T1000 (cell line): Measurements from ENCODE around the gene UBA6.

ENCODE experiments used
- DNase-seq: peaks from one replicate; lab custom pipeline; 2025; ENCODE audit warnings: mixed read lengths; lab: John Stamatoyannopoulos, UW

The UBA6 gene

DNA sequence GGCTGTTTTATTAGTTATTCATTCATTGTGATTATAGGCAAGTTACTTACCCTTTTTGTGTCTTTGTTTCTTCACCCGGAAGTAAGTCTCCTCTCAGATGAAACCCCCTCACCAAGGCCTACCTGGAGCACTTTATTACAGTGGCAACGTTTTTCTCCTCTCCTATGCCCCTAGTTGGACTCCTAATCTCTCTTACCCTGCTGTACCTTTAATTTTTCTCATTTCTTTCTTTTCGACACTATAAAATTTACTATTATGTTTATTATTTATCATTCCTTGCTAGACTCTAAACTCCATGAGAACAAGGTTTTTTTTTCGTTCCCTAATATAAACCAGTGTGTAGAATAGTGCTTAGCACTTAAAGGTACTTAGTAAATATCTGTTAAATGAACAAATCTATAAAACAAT lies 124.9 kb downstream of the UBA6 start:
- DNase-seq: no peak

DNA sequence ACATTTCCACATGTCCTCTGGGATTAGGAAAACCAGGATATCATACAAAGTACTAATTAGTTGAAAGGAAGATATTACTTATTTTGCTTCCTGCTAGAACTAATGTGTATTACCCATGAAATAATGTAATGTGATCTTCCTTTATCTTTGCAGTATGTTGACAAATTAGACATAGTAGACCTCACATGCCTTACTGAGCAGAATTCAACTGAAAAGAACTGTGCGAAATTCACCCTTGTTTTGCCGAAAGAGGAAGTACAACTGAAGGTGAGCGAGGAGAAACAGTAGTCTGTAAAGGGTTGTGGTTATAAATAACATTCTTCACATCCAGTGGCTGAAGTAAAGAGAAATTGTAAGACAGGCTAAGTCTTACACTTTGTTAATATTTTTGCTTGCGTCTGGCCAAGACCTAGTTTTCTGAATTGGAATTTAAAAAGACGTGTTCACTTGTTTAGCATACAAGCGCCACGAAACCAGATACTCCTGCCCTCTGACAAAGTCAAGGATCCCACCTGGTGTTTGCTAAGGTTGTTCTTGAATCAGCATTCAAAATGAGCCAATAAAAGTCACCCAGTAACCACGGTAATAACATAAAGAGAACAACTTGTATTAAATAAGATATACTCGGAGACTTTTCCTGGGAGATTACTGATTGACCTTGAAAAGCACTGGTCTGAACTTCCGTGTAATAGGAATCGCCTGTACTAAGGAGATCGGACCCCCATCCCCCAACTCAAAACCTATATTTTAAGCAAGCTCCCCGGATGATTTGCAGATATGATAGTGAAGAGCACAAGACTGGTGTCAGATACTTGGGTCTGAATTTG lies 125.5 kb downstream of the UBA6 start:
- DNase-seq: no peak

DNA sequence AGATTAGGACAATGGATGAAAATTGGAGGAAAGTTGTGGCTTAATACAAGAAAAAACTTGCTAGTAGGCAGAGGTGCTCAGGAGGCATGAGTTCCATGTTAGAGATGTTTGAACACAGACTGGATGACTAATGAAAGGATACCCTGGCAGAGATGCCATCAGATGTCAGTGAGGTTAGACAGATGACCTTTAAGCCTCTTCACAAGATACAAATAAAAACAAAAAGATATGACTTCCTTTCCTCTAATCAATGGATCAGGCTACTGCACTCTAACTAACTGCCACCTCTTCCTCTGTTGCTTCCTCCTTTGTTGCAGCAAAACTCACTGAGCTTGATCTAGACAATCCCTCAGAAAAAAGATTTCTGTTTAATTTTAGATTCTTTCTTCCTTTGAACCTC lies 127.8 kb downstream of the UBA6 start:
- DNase-seq: no peak

DNA sequence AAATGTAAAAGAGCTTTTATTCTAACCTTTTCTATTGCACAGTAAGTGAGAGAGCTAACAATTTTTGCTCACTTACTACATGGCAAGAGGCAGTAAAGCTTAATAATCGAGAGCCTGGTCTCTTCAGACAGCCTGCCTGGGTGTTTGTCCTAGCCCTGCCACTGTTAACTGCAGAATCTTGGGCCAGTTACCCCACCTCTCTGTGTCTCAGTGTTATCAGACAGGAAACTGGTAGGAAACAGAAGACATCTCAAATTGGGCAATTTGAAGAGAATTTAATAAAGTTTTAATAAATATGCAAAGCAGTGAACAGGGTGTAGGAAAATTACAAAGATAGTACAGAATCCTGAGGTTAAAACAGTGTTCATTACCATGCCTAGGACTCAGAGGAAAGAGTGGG lies 129.0 kb downstream of the UBA6 start:
- no peak for DNase-seq

DNA sequence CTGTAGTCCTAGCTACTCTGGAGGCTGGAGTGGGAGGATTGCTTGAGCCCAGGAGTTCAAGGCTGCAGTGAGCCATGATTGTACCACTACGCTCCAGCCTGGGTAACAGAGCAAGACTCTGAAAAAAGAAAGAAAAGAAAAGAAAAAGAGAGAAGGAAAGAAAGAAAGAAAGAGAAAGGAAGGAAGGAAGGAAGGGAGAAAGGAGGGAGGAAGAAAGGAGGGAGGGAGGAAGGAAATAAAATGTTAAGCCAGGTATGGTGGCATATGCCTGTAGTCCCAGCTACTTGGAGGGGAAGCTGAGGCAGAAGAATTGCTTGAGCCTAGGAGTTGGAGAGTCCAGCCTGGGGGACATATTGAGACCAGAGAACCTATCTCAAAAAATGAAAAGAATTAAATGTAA lies 130.4 kb downstream of the UBA6 start:
- no peak for DNase-seq

DNA sequence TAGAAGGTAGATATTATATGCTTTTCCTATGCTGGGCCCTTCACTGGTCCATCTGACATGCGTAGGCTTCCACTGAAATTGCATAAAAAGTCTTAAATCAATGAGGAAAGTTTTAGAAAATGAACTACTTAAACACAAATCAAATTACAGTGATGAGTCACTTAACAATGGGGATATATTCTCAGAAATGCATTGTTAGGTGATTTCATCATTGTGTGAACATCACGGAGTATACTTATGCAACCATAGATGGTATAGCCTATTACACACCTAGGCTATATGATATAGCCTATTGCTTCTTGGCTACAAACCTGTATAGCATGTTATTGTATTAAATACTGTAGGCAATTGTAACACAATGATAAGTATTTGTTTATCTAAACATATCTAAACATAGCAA lies 132.1 kb downstream of the UBA6 start:
- DNase-seq: no peak

DNA sequence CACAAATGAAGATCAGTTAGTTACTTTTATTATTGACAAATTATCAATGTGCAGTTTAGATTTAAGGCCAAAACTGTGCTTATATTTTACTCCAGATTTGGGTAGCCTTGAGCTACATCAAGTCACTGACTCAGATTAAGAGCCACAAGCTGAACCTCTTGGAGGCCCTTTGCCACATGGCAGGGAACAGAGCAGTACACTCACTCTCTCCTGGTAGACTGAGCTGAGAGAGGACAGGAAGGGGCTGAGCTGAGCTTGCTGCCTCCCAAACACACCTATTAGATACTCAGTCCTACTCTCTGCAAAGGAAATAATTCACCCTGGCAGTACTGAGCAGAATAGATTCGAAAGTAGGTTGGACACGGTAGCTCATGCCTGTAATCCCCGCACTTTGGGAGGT lies 134.6 kb downstream of the UBA6 start:
- no peak for DNase-seq

DNA sequence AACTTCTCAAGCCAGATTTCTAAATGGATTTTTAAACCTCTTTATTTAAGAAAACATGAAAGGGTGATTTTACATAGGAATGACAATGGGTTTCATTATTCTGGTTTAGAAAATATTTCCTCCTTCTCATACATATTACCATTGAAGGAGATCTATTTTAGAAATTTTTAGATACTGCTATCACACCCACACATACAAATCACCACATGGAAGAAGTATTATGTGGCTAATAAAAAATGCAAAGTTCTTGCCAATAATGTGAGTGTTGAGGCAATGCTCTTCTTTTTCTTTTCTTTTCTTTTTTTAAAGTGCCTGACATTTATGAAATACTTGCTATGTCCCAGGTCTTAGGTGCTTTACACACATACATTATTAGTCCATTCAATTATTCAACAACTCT lies 135.7 kb downstream of the UBA6 start:
- no peak for DNase-seq
